ENCODE measurements around the gene BIN1.

BIN1 gene

GRCh38 chr2:127146820-127147502 is 40.0 kb upstream of the BIN1 start:
- Histone ChIP-seq H3K4me3 (no peak overlapping the region), H3K27ac (no peak overlapping the region)
- TF ChIP-seq, protein P1, sequence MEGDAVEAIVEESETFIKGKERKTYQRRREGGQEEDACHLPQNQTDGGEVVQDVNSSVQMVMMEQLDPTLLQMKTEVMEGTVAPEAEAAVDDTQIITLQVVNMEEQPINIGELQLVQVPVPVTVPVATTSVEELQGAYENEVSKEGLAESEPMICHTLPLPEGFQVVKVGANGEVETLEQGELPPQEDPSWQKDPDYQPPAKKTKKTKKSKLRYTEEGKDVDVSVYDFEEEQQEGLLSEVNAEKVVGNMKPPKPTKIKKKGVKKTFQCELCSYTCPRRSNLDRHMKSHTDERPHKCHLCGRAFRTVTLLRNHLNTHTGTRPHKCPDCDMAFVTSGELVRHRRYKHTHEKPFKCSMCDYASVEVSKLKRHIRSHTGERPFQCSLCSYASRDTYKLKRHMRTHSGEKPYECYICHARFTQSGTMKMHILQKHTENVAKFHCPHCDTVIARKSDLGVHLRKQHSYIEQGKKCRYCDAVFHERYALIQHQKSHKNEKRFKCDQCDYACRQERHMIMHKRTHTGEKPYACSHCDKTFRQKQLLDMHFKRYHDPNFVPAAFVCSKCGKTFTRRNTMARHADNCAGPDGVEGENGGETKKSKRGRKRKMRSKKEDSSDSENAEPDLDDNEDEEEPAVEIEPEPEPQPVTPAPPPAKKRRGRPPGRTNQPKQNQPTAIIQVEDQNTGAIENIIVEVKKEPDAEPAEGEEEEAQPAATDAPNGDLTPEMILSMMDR (IDR thresholded peaks at IDR 0.05): no peak
- DNase-seq (ENCODE audit: low spot score): no peak

DNA sequence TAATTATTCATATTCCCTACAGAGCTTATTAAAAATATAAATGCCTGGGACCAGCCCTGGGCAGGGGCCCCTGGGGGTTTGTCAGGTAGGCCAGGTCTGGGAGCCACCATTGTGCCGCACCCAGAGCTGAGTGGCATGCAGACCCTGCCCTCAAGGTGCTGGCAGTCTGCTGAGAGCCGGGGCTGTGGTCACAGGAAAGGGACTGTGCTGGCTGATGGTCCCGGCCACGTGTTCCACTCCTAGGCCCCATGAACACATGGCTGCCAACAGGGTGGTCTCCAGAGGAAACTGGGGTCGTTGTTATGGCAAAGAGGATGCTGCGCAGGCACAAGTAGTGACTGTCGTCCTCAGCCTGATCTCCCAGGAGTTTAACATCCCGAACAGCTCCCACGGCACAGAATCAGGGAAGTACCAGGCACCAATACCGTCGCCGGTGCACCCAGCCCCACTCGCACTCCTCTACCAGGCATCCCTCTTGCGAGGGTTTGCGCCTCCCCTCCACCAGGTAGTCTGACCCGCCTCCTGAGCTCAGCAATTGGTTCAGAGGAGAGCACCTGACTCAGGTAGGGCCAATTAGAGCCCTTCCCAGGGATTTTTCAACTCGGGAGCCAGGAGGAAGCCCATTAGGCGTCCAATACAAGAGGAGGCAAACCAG is 39.2 kb upstream of the BIN1 start:
- Histone ChIP-seq H3K27ac (peak overlapping the region in 1 of 2 donors; percentile 22), H3K4me3 (no peak overlapping the region)
- TF ChIP-seq, protein P1 (IDR thresholded peaks at IDR 0.05): no peak
- DNase-seq (ENCODE audit: low spot score): no peak

DNA sequence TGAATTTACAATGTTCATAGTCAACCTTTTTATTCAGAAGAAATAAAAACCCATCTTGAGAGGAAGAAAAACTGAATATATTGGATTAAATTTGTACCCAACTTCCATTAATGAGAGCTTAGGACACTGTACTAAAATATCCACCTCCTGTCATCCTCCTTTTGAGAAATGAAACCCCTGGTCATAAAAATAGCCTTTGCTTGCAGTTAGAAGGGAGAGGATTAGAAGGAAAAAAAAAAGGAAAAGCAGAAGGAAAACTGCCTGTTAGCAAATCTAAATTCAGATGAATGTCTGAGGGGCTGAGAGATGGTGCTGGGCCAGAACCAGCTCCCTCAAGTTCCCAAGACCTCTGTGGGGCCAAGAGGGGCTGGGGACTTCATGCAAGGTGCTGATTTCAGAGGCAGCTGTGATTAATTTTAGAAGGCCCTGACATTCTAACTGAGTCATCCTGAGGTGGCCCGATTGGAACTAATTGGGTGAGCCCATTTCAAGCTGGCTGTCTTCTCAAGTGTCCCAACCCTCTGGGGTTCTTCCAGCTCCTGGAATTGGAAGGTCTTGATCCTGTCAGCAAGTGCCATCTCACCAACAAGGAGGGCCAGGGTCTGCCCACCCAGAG is 38.4 kb upstream of the BIN1 start:
- TF ChIP-seq, protein P1 (IDR thresholded peaks at IDR 0.05): no peak
- Histone ChIP-seq H3K4me3 (no peak overlapping the region), H3K27ac (peak overlapping the region in 1 of 2 donors; percentile 22)
- no peak for DNase-seq (ENCODE audit: low spot score)

DNA sequence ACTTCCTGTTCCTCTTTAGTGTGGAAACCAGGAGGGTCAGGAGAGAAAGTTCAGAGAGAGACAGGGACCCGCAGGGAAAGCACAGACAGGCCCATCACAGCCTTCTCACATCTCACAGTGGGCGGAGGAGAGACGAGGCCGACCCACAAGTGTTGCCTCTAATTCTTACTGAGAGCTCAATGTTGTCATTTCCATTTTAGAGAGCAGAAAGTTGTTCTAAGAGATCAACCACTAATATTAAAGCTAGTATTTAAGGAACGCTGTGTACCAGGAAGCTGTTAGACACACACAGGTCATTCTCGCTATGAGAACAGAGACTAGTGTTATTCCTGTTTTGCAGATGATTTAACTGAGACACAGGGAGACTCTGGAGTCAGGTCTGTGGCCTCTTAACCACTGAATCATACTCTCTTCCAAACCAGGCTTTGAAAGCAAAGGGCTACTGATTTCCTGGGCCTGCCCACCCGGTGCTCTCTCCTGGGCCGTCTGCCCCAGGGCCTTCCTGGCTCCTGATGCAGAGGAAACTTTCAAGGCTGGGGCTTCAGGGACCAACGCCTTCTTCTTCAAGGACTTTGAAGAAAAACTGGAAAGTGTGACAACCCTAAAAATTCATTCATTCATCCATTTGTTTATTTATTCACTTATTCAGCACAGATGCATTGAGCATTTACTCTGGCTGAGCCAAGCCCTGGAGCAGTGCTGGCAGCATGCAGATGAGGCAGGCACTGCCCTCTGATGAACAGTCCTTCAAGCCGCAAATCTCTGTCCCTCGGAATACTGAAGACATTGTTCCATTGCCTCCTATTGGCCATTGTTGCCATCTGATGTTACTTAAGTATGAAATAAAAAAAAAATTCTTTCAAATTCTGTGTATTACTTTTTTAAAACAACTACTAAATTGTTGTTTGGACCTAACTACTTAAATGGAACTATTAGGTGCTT is 37.2 kb upstream of the BIN1 start:
- H3K4me3 ChIP-seq: no peak overlapping the region
- no peak for DNase-seq (ENCODE audit: low spot score)
- H3K27ac ChIP-seq: peak overlapping the region in 1 of 2 donors; percentile 57
- TF ChIP-seq, protein P1 (IDR thresholded peaks at IDR 0.05): no peak

- H3K27ac ChIP-seq: peak overlapping the region in 1 of 2 donors; percentile 57
- no peak for DNase-seq (ENCODE audit: low spot score)
- no peak overlapping the region for H3K4me3 ChIP-seq
- TF ChIP-seq, protein P1 (IDR thresholded peaks at IDR 0.05): no peak
These were observed 36.0 kb upstream of the BIN1 start for GRCh38 chr2:127142663-127143630.

DNA sequence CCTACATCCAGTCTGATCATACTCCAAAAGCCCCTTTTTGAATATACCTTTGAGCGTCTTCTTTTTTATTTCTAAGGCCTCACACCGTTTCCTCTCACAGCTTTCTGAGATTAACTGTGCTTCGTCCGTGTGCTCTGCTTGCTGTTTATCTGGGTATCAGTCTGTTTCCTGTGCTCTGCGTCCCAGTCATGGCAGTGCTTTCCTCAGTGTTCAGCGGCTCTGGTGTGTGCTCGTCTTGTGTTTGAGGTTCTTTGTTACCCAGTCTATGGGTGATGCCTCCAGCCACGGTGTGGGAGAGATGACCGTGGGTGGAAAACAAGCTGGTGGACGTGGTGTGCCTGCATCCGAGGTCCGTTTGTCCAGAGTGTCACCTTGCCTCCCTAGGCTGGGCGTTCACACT is 33.6 kb upstream of the BIN1 start:
- Histone ChIP-seq H3K27ac (no peak overlapping the region), H3K4me3 (no peak overlapping the region)
- TF ChIP-seq, protein P1 (IDR thresholded peaks at IDR 0.05): no peak
- no peak for DNase-seq (ENCODE audit: low spot score)
